ENCODE results near the gene DARS1.

Gene DARS1

GRCh38 chr2:135948141-135948540 lies 37.3 kb downstream of the DARS1 start:
- DNase-seq (ENCODE audit: low spot score) = no peak
- H3K27ac ChIP-seq = no peak overlapping the region
- H3K4me3 ChIP-seq = no peak overlapping the region
- TF ChIP-seq CTCF (IDR thresholded peaks at IDR 0.05) = no peak

- H3K27ac ChIP-seq = no peak overlapping the region
- no peak overlapping the region for H3K4me3 ChIP-seq
- no peak for DNase-seq (ENCODE audit: low spot score)
- TF ChIP-seq CTCF (IDR thresholded peaks at IDR 0.05) = no peak
Observed at GRCh38 chr2:135947483-135947882, 37.9 kb downstream of the DARS1 start.

- no peak for TF ChIP-seq CTCF (IDR thresholded peaks at IDR 0.05)
- DNase-seq (ENCODE audit: low spot score) = no peak
- Histone ChIP-seq H3K4me3 (no peak overlapping the region), H3K27ac (no peak overlapping the region)
Observed at GRCh38 chr2:135945526-135945925, 39.9 kb downstream of the DARS1 start.

DNA sequence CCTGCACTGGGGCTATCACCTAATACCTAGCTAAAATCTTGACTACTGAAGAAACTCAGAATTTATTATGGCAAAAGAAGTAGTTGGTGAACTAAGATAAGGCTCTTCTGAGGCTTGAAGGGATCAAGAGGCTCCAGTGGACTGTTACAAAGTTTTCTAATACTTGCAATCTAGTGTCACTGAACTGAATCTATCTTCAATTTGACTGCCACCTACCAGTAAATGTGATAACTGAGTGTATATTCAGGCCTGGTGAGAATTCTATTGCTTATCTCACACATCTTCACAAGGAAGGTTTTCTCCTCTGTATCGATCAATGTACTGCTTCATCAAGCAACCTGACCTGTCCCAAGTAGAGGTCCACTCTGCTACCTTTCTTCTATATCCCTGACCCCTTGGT lies 40.8 kb downstream of the DARS1 start:
- TF ChIP-seq CTCF (IDR thresholded peaks at IDR 0.05) = no peak
- DNase-seq (ENCODE audit: low spot score) = no peak
- no peak overlapping the region for H3K4me3 ChIP-seq
- no peak overlapping the region for H3K27ac ChIP-seq

DNA sequence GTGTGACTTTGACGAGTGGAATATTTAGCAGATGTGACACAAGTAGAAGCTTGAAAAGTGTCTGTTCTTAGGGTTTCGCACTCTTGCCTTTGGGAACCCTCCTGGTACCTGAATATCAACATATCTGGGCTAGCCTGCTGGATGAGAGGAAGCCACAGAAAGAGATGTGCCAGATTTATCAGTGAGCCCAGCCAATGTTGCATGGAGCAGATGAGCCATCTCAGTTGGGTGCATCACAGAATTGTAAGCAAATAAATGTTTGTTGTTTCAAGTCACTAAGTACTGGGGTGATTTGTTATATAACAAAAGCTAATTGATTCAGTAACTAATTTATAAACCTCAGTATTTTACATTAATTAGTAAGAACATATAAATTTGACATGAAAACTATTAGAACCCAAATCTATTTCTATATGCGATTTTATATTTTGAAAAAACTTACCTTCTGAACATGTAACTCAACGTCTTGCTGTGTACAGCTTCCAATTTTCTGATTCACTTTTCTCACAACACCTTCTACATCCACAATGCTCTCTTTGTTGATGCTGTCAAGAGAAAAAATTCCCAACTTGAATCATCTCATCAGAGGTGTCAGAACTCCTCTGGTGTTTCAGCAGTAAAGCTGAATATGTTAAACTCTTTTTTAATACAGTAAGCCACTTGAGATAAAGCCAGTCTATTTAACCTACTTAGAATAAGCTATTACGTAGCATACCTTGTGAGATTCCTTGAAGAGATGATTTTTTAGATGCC lies 42.3 kb downstream of the DARS1 start:
- no peak for TF ChIP-seq CTCF (IDR thresholded peaks at IDR 0.05)
- DNase-seq (ENCODE audit: low spot score) = no peak
- H3K4me3 ChIP-seq = no peak overlapping the region
- no peak overlapping the region for H3K27ac ChIP-seq

DNA sequence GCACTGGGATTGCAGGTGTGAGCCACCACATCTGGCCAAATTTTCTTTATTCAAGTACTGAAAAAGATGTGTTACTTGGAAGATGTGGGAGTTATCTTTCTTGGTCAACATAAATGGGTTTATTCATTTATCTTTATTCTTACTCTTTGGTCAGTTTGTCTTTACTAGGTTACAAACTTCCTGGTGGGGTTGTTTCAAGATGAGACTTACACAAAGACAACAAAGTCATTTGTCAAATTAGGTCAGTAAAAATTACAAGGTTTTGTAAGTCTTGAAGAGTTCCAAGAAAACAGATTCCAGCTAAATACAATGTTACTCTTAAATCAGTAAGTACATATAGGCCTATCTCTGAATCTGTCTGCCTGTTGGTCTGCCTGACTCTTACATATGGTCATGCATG lies 48.9 kb downstream of the DARS1 start:
- no peak for TF ChIP-seq CTCF (IDR thresholded peaks at IDR 0.05)
- no peak overlapping the region for H3K27ac ChIP-seq
- DNase-seq (ENCODE audit: low spot score) = no peak

GRCh38 chr2:135935914-135936313 lies 49.5 kb downstream of the DARS1 start:
- DNase-seq (ENCODE audit: low spot score) = no peak
- TF ChIP-seq CTCF (IDR thresholded peaks at IDR 0.05) = no peak
- no peak overlapping the region for H3K4me3 ChIP-seq
- no peak overlapping the region for H3K27ac ChIP-seq

More for the DNA sequence above, 48.9 kb downstream of the DARS1 start:
- no peak overlapping the region for H3K4me3 ChIP-seq
